ENCODE measurements around the gene CDHR3.
"Not testable (repeated sequence)": the region's sequence is repeated elsewhere in the genome, so short reads cannot be mapped to it uniquely, and the experiment has no call there.

CDHR3 gene

GRCh38 chr7:105962353-105962752 is 711 bp upstream of the CDHR3 start:
- no peak for DNase-seq

DNA sequence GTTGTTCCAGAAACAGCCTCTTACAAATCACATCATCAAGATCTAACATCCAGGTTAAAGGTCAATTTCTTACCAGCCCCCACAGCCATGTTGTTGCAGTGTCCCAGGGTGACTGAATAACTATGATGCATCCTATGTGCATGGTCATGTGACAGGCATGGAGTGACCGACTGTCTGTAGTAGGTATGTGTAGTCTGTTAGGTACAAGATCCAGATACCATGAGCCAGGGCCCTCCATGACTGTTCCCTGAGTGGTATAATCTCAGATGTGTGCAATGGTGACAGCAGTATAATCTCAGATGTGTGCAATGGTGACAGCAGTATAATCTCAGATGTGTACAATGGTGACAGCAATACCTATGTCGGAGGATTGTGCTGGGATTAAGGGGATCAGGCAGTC is 8.8 kb downstream of the CDHR3 start:
- DNase-seq: no peak

GRCh38 chr7:105972276-105972675 is 9.2 kb downstream of the CDHR3 start:
- no peak for DNase-seq

- no peak for DNase-seq
These were observed 11.4 kb downstream of the CDHR3 start for GRCh38 chr7:105974471-105974870.

DNA sequence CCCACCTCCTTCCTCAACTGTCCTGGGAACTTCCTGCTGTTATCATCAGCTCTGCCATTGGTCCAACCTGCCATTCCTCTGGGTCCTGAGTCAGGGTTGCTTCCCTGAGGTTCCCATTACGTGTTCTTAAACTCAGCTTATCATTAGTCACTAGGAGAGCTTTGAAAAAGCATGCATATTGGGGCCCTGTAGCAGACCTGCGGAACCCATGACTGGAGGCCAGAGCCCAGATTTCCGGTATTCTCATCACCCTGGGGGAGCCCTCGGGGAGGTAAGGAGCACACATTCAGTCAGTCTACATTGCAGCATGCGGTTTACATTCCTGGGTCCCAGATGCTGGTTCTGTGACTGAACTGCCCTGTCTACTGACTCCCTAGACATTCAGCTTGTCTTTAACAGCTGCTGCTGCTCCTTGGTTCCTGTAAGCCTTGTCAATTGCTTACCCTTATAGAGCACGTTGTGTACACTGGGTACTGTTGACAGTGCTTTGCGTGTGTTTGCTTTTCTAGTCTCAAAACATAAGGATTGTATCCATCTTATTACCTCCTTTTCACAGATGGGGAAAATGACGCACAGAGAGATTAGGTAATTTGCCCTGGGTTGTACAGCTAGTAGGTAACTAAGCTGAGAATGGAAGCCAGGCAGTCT is 12.8 kb downstream of the CDHR3 start:
- DNase-seq: no peak

GRCh38 chr7:105976868-105977267 is 13.8 kb downstream of the CDHR3 start:
- no peak for DNase-seq

DNA sequence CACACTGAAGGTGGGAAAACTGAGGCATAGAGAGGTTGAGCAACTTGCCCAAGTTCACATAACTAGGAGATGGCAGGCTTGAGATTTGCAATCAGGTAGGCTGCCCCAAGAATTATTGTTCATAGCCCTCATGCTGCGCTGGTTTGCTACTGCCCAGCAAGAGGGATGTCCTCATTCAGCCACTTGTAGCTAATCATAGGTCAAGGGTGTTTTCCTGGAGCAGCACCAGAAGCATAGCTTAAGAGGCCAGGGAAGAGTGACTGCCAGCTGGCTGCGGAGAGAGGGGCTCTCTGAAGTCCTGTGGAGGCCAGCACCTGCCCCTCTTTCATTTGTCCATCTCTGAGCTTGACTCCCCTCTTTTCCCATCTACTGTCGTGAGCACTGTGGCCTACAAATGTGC is 15.0 kb downstream of the CDHR3 start:
- no peak for DNase-seq

DNA sequence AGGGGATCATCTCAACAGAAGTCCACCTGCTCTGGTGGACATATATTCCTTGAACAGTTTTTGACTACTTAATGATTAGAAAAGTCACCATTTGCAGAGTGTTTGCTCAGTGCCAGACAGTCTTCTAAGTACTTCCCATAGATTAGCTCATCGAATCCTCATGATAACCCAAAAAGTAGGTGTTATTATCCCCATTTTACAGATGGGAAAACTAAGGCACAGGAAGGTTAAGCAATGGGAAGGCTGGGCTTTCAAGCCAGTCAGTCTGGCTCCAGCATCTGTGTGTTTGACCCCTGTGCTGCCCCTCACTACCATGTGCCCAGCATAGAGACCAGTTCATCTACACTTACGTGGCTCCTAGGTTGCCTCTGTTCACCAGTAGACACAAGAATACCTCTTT is 15.9 kb downstream of the CDHR3 start:
- no peak for DNase-seq

DNA sequence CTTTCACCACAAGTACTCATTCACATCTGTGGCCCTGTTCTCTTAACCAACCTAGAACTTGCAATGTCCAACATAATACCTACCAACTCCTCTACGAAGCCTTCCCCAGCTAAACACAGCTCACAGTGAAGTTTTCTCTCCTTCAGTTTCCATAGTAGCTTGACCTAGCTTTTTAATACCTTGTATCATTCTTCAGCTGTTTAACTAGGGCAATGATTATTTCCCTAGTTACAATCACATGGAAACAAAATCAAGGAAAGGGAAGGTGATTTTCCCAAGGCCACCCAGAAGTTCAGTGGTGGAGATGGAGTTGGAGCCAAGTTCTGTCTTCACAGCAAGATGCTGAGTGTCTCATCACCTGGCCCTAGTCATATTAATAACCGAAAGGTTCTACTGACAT is 16.3 kb downstream of the CDHR3 start:
- no peak for DNase-seq

DNA sequence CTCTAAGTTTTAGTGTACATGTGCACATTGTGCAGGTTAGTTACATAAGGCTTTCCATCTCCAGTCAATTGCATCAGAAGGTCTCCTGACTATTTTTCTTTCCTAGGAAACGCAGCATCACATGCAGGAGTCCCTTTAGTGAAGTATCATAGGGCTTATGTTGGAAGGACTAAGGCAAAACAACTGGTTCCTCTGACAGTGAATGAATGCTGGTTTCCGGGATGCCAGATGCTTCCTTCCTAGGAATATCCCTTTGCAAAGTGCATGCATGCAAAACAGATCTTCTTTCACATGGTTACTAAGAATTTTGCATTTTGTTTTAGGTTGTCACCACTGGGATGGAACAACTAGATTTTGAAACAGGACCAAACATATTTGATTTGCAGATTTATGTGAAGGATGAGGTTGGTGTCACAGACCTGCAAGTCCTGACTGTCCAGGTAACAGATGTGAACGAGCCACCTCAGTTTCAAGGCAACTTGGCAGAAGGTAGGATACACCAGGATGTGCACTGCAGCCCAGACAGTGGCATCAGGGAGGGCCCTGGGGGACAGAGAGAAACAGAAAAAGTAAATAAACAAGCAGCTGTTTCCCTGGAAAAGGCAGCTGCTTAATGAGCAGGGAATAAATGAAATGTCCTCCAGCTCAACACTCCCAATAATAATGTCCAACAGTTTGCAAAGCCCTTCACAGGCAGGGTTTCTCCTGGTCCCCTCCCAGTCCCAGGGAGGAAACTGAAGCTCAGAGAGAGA is 17.8 kb downstream of the CDHR3 start:
- DNase-seq: no peak

GRCh38 chr7:105982388-105982787 is 19.3 kb downstream of the CDHR3 start:
- DNase-seq: no peak

- not testable (repeated sequence) for DNase-seq
These were observed 21.7 kb downstream of the CDHR3 start for GRCh38 chr7:105984808-105985207.

GRCh38 chr7:105985229-105985628 is 22.2 kb downstream of the CDHR3 start:
- no peak for DNase-seq

DNA sequence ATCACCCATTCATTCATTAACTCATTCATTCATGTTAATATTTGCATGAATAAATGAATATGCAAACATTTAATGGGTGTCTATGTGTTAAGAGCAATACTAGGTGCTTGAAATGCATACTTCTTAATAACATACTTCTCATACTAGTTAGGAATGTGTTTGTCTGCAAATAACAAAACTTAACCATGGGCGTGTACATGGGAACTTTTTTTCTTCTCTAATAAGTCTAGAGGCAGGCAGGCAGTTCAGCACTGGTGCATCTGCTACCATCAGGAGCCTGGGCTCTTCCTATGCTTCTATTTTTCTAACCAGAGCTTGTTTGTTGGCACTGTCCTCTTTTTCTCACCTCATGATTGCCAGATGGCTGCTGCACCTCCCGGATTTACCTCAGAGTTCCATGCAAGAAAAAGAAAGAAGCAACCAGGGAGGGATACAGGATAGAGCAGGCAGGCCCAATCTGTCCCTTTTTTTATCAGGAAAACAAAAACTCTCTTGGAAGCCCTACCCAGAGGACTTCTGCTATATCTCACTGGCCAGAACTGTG is 22.7 kb downstream of the CDHR3 start:
- no peak for DNase-seq

- DNase-seq: no peak
These were observed 24.0 kb downstream of the CDHR3 start for GRCh38 chr7:105987046-105987445.

DNA sequence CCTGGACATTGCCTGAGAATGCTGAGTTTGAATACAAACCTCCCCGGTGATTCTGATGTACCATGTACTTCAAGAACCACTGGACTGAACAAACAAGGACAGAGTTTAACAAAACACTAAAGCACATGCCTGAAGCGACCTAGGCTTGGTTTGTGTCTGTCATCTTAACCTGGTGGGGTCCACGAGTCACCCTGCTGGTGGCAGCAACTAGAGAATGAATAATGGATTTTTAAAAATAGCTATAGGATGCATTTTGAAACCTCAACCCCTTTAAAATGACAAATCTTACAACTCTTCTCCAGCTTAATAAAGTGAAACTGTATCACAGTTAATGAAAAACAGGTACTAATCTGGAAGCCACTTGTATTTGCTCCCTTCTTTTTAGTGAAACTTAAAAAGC is 25.2 kb downstream of the CDHR3 start:
- no peak for DNase-seq

DNA sequence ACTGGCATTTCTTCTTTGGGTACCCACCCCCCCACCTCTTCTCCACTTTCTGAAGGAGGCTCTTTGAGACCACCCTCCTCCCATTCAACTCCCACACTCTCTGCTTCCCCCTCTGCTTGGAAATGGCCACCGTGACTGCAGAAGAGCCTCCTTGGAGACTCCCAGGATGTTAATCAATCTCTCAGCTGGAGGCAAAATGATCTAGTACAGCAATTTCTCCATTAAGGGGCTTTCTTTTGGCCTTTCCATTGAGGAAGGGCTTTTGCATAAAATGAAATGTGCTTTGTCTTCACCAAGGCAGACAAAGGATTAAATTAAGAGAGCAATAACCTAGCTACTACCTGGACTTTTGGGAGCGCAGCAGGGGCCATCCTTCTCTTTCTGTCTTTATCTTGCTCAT is 26.1 kb downstream of the CDHR3 start:
- DNase-seq: no peak

- no peak for DNase-seq
These were observed 26.6 kb downstream of the CDHR3 start for GRCh38 chr7:105989686-105990085.

GRCh38 chr7:105990141-105990540 is 27.1 kb downstream of the CDHR3 start:
- DNase-seq: no peak

DNA sequence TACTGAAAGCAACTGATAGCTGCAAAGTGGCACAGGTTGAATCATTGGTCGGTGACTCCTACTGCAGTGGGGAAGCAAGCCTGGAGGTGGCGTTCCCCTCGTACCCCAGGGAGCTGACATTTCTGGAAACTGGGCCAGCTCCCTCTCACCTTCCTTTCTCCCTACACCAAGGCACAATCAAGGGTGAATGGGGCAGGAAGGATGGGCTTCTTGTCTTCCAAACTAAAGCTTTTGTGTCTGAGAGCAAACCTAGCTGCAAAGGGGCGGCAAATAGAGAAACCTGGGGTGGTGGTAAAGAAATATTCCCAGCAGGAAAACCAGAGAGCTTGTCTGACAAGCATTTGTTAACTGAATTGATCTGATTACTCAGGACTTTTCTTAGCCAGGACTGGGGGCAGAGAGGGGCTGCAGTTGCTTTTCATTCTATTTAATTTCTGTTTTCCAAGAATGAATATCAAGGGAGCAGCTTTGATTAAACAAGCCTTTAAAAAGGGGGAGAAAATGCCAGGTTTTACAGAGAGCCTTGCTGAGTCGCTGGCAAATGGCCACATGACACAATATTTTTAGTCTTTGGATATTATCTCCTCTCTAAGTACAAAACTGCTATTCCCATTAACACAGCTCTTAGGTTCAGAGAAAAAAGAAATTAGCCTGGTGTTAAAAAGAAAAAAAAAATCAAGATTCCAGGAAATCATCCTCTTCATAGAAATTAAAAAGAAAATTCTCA is 27.8 kb downstream of the CDHR3 start:
- DNase-seq: no peak

DNA sequence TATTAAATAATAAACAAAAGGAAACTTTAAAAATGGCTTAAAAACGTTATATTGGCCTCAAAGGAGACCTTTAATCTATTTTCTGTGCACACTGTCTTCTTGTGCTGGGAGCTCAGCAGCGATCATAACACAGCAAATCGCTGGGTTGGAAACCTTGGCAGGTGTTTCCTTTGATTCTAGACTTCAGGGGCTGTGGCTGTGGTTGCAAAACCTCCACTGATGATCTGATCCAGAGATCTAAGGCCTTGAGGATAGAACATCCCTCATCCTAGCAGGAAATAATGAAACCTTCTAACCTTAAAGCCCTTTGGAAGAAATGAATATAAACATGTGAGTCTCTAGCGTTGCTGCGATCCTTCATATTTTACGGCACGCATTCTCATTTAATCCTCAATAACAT is 29.8 kb downstream of the CDHR3 start:
- DNase-seq: no peak

- DNase-seq: no peak
These were observed 34.0 kb downstream of the CDHR3 start for GRCh38 chr7:105996860-105997737.

GRCh38 chr7:105999256-105999655 is 36.2 kb downstream of the CDHR3 start:
- no peak for DNase-seq

Measured in activated CD4-positive, CD25-positive, alpha-beta regulatory T cell (primary cell).